Embryonic facial prominence (tissue), 1 donor: ENCODE measurements around the gene CARS1.

Experiments
- DNase-seq: peaks from one replicate; pipeline ENCODE4 v3.0.0-alpha.2; 2016; ENCODE audit errors: extremely low spot score

CARS1 gene

DNA sequence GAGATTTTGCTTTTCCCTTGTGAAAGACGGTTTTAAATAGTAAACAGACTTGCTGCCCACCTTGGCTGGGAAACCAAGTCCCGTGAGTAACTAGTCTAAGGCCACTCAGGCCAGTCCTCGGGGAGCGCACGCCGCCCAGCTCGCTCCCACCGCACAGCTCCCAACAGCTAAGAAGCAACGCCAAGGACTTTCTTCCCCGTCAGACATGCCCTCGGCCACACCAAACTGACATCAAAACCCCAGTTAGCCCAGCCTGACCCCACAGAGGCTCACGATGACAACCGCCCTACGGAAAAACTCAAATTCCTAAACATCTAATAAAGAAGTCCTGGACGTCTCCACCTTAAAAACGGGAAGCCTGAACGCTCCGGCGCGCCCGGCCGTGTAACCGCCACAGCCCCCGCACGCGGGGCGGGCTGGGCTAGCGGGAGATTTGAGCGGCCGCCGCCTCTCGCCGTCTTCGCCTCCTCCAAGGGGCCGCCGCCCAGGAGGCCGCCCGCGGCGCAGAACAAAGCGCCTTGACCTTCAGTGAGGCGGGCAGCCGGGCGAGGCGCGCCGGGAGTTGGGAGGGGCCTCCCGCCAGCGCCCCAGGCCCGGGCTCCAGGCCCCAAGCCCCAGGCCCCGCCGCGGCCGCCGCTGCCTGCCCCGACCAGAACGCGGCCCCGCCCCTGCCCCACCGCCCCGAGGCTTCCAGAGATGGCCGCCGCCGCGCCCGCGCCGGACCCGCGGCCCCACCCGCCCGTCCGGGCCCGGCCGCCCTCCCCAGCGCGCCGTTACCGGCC, 65.6 kb downstream of the CARS1 start:
- DNase-seq = no peak

- DNase-seq = no peak
Measured at GRCh38 chr11:2990617-2991451, 66.4 kb downstream of the CARS1 start.

- DNase-seq = no peak
Measured at GRCh38 chr11:2989551-2989950, 67.7 kb downstream of the CARS1 start.

- DNase-seq = no peak
Measured at GRCh38 chr11:2989006-2989405, 68.2 kb downstream of the CARS1 start.

DNA sequence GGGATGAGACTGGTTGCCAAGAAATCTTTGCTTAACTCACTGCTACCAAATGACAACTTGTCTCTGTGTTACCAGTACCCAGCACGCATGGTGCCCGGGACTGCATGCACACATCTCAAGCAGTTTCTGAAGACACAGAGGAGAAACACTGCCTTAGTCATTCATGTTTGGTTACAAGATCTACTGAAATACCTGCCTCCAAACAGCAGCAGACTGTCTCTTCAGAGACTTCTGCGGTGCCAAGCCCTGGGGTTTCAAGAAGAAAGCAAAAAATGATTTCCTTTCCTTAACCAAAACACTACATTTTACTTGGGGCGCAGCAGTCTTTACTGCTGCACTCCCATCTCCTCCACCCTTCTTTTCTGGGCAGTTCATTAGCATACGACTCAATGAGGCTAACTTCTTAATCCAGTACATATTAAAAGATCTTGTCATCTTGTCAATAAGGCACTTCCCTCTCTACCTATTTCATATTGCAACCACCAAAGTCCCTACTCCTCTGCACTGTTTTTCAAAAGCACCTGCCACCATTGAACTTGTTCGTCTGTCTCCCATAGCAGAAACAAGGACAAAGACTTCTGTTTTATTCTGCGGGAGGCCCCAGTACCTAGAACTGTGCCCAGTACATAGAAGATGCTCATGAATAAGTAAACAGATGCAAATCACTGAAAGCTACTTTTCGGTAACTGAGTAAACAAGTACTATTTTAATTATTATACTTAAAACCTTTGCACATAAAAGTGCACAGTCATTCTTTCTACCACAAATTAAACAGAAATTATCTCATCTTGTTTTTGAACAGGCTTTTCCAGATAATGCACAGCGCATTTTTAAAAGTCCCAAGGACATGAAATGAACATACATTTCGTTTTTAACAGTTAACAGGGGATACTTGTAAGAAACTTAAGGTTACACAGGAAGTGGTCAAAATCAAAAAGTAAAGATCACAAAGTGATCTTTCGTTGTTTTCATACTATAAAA, 69.1 kb downstream of the CARS1 start:
- DNase-seq = no peak

- DNase-seq = no peak
Measured at GRCh38 chr11:2983908-2984307, 73.3 kb downstream of the CARS1 start.

- no peak for DNase-seq
Measured at GRCh38 chr11:2982214-2982613, 75.0 kb downstream of the CARS1 start.

- no peak for DNase-seq
Measured at GRCh38 chr11:2981130-2981529, 76.1 kb downstream of the CARS1 start.

- DNase-seq = no peak
Measured at GRCh38 chr11:2980168-2980840, 76.9 kb downstream of the CARS1 start.

- no peak for DNase-seq
Measured at GRCh38 chr11:2977113-2977512, 80.1 kb downstream of the CARS1 start.

DNA sequence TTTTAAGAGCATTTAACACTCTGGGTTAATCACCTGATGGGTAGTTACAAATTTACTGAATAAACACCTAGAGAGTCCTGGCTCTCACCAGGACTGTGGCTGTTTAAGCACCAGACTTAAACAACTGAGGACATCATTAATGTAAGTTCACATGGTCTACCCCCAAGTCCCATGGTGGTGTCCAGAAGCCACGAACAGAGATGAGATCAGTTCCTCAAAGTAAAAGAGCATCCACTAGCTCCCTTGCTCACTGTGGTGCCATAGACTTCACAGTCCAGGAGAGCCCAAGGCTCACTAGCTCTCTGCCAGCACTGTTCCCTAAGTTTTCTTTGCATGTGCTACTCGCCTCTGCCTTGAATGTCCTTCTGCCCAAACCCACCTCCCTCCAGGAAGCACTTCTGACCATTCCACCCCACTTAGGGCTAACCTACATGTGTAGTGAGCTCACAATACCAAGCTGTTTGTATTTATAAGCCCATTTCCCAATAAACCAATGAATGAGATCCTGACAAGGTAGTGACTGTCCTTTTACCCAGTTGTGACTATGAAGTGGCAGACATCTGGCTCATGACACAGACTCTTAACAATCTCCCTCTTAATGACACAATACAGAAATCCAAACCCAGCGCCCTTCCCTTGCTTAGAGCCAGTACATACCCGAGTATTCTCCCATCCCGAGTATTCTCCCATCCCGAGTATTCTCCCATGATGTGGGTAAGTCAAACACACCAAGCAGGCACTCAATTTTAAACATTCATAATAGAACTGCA, 80.7 kb downstream of the CARS1 start:
- no peak for DNase-seq

DNA sequence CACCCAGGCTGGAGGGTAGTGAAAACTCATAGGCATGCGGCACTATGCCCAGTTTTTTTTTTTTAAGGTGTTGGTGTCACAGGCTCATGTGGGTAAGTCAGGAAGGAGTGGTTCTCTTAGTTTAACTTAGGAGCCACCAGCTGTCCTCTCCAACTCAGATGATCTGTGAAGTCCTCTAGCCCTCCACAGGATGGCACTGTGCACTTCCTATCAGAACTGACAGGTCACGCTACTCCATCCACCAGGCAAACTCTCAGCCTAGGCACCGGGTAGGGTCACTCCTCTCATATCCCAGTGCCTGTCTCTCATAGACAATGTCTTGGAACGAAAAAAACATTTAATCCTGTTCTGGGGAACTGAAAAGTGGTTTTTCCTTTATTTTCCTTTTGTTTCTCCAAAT, 81.6 kb downstream of the CARS1 start:
- no peak for DNase-seq

- no peak for DNase-seq
Measured at GRCh38 chr11:2974272-2974671, 83.0 kb downstream of the CARS1 start.

- no peak for DNase-seq
Measured at GRCh38 chr11:2968341-2968900, 88.8 kb downstream of the CARS1 start.

DNA sequence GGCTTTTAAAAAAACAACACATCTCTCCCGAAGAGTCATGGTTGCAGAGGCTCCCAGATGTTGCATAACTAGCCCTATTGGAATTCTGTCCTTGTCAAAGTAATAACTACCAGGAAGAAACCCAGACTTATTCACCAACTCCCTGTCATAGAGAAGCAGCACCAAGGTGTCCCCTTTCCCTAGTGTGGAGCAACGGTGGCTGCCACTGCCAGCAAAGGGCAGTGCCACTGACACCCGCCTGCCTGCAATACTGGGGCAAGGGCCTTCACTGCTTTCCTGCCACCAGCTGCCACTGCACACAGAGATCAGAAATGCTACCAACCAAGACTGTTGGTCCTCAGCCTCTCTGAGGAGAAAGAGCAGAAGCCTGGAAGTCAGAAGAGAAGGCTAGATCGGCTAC, 92.4 kb downstream of the CARS1 start:
- DNase-seq = no peak

DNA sequence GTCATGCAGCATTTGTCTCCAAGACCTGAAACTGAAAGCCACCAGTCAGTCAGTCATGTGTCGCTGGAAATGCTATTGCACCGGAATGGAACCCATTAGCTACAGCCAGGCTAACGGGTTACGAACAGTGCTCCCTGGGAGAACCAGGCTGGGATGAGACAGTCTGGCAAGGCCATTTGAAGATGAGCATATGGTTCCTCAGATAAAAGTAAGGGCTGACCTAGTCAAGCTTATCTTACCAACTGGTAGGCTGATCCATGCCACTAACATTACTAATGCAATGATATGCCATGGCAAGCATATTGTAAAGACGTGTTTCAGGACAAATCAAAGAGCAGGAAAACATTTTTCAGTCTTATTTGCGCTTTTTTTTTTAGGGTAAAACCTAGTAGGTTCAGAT, 93.5 kb downstream of the CARS1 start:
- DNase-seq = no peak

DNA sequence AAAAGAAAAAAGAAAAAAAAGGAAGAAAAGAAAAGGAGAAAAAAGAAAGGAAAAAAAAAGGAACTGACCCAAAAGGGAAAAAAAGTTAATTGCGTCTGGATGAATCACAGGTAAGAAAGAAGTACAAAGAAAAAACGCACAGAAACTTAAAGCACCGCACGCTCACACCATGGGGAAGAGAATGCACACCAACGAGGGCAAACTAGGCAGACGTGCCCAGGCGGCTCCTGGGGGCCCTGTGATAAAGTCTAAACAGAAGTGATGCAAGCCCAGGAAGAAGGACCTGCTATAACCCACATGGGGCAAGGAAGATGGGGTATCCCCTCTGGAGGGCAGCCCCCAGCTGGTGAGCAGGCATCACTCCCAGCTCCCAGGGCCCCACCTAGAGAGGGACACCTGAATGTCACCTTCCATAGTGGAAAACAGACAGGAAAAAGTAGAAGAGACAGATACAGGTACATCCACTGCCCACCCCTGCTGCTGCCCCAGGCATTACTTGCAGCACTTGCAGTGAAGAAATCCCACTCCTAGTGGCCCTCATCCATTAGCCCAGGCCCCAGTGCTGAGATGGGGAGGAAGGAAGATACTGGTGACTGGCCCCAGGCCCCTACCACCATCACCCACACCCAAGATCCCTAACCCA, 94.0 kb downstream of the CARS1 start:
- no peak for DNase-seq

DNA sequence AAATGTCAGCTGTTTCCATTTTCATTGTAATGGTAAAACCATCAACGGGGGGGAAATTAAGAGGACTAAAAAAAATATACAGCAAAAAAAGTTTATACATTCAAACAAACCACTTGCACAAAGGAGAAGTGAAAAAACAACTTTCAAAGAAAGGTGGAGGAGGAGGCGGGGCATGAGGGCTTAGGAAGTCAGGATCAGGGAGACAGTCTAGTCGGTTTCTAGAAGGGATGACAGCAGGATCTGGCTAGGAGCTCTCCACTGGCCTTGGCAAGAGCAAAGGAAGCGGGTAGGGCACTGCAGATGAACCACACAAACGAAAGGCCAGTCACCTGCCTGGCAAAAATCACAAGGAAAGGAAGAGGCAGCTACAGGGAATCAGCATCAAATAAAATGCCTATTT, 96.1 kb downstream of the CARS1 start:
- no peak for DNase-seq

DNA sequence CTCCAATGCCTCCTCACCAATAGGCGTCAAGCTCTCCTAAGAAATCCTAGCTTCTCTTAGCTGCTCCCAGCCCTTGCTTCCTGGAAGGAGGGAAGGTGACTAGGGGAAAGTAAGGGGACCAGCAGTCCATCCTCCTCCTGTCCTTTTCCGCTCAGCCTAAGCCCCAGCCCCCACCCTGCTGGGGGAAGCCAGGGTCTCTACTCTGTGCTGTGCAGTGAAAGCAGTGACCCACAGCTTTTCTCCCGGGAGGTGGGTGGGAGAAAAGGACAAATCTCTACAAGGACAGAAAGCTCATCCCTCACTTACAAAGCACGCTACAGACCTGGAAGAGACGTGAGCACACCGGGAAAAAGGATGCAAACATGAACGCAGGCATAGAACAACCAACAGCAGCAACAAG, 97.1 kb downstream of the CARS1 start:
- DNase-seq = no peak

GRCh38 chr11:2958251-2958650, 99.0 kb downstream of the CARS1 start:
- no peak for DNase-seq
